Adrenal gland (tissue), 12 donors: ENCODE results near the gene KRTAP3-2. TPM values are rescaled to one million over a fixed set of nuclear protein-coding genes. Genes with fewer than 3 reads are reported as not detected.

Source experiments
- DNase-seq, 7 donors: peaks; one replicate each; pipeline ENCODE4 v3.0.0-alpha.2; 2019 to 2020
- H3K27ac ChIP-seq, 5 donors: fragments of 200-600 bp; sonication (generic) in 4 of 5; 1 replicate in 3 of 5; 2 replicates in 2 of 5; pipeline versions ENCODE4 v1.5.1 to v1.8.0; 2016 to 2020; ENCODE audit warnings: mild to moderate bottlenecking in 1 of 5
- H3K27me3 ChIP-seq: fragments of 200-600 bp; 2 replicates; pipeline ENCODE4 v1.8.0; 2021
- H3K36me3 ChIP-seq, 2 donors: fragments of 200-600 bp; replicated peaks in 1 of 2; 1 replicate in 1 of 2; 2 replicates in 1 of 2; pipeline versions ENCODE4 v1.5.1 to v1.8.0; 2018 to 2022
- H3K4me1 ChIP-seq, 2 donors: fragments of 200-600 bp; replicated peaks in 1 of 2; 1 replicate in 1 of 2; 2 replicates in 1 of 2; pipeline versions ENCODE4 v1.5.1 to v1.8.0; 2018 to 2021
- H3K4me3 ChIP-seq, 4 donors: fragments of 200-600 bp; sonication (generic) in 3 of 4; one replicate each; pipeline ENCODE4 v1.5.1; 2016 to 2018
- H3K9me3 ChIP-seq, 3 donors: fragments of 200-600 bp; sonication (generic) in 1 of 3; replicated peaks in 1 of 3; 1 replicate in 2 of 3; 2 replicates in 1 of 3; pipeline versions ENCODE4 v1.5.1 to v1.8.0; 2016 to 2021
- POLR2A ChIP-seq, 2 donors: fragments of 450-650 bp; IDR thresholded peaks; one replicate each; pipeline ENCODE4 v1.6.1; 2017; ENCODE audit warnings: antibody characterized with exemption in 2 of 2, mild to moderate bottlenecking in 2 of 2, moderate library complexity in 1 of 2
- WGBS, 4 donors: extraction: QIAGEN DNeasy Blood & Tissue Kit in 2 of 4; methylation state at CpG; one replicate each; pipeline versions ENCODE4 v1.1.5 to v1.1.7; 2013 to 2017; 5-methylcytosine and 5-hydroxymethylcytosine counted together
- intact Hi-C, 2 donors: fragments of 100-400 bp; cut with DNase I; formaldehyde crosslinking; loops; one replicate each; pipeline versions ENCODE4 v1.14.1 to v1.15.0; 2022 to 2023
- polyA plus RNA-seq, 3 donors: library from polyadenylated mRNA; stranded (reverse); fragments of 200-250 nt in 2 of 3; fragments of 350-450 nt in 1 of 3; fragmentation: Illumina TruSeq in 1 of 3; extraction: RNeasy Lipid Tissue Mini Kit (QIAGEN cat#74804) in 1 of 3; gene quantifications; one replicate each; pipeline ENCODE4 v1.2.3, GENCODE V29; 2013 to 2014
- total RNA-seq, 9 donors: library from RNA; depleted of rRNA in 4 of 9; stranded (reverse); fragments of >200 nt in 4 of 9; fragments of 120-200 nt in 1 of 9; fragmentation: NEBNext Ultra II Directional in 1 of 9; extraction: Animal tissue kit (Norgen Biotek cat#: 25700) in 1 of 9; gene quantifications; one replicate each; pipeline versions ENCODE4 v1.1.0 to v1.2.4, GENCODE V29; 2013 to 2023
- TF ChIP-seq, protein P1 (sequence below), 6 experiments: fragments of 450-650 bp in 4 of 6; fragments of 200-600 bp in 2 of 6; sonication (generic) in 1 of 6; IDR thresholded peaks; 1 replicate in 5 of 6; 2 replicates in 1 of 6; pipeline versions ENCODE4 v1.5.1 to v1.8.0; 2016 to 2021; ENCODE audit warnings: antibody characterized with exemption in 6 of 6, mild to moderate bottlenecking in 2 of 6, moderate library complexity in 1 of 6
- donor health status: healthy with polysubstance abuse.
- donor health status: Bipolar disorder and iron deficiency.
- donor health status: DM: yes; HTN: yes; CAD: no.
- donor health status: DM: no; HTN: no; CAD: no.
- donor health status: DM: no; HTN: no; CAD: no.
- donor health status: DM: yes; HTN: yes; CAD: no.

Gene KRTAP3-2
- total and polyA plus RNA-seq, 12 donors: not detected

DNA sequence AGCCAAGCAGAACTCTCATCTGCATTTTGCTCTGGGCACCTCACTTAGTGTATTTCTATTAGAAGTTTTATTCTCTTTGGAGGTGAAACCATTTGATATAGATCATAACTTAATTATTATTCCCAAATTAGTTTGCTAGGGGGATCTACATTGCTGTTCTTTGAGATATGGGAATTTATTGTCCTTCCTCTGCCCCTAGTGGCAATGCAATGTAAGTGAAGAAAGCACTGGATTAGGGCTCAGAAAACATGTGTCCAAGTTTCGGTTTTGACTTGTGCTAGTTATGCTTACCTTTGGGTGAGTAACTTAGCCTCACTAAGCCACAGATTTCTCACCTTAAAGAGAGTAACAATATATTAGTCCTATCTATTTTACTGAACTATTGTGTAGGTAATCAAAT, 35.9 kb downstream of the KRTAP3-2 start:
- Histone ChIP-seq H3K27me3 (no peaks in the 10 kb centered on the region), H3K36me3 (no peaks in the 10 kb centered on the region), H3K4me3 (no peak overlapping the region), H3K9me3 (no peaks in the 10 kb centered on the region), H3K4me1 (no peaks in the 10 kb centered on the region), H3K27ac (no peak overlapping the region)
- WGBS, 4 donors: 32 to 57% (median 40%) methylated on average over 1 of the region's 1 CpG
- intact Hi-C loops: no loop called here
- peak in 1 of 7 donors; percentile 10 for DNase-seq
- no peak for TF ChIP-seq POLR2A (IDR thresholded peaks at IDR 0.05)
- TF ChIP-seq, protein P1, sequence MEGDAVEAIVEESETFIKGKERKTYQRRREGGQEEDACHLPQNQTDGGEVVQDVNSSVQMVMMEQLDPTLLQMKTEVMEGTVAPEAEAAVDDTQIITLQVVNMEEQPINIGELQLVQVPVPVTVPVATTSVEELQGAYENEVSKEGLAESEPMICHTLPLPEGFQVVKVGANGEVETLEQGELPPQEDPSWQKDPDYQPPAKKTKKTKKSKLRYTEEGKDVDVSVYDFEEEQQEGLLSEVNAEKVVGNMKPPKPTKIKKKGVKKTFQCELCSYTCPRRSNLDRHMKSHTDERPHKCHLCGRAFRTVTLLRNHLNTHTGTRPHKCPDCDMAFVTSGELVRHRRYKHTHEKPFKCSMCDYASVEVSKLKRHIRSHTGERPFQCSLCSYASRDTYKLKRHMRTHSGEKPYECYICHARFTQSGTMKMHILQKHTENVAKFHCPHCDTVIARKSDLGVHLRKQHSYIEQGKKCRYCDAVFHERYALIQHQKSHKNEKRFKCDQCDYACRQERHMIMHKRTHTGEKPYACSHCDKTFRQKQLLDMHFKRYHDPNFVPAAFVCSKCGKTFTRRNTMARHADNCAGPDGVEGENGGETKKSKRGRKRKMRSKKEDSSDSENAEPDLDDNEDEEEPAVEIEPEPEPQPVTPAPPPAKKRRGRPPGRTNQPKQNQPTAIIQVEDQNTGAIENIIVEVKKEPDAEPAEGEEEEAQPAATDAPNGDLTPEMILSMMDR (IDR thresholded peaks at IDR 0.05): peak; percentile 38 to 66 (median 50)

GRCh38 chr17:40962059-40962561, 37.6 kb downstream of the KRTAP3-2 start:
- Histone ChIP-seq H3K27ac (no peak overlapping the region), H3K9me3 (no peaks in the 10 kb centered on the region), H3K27me3 (no peaks in the 10 kb centered on the region), H3K4me1 (no peaks in the 10 kb centered on the region), H3K36me3 (no peaks in the 10 kb centered on the region), H3K4me3 (no peak overlapping the region)
- intact Hi-C loops: no loop called here
- no peak for DNase-seq
- WGBS, 4 donors: 90 to 97% (median 91%) methylated on average over 4 of the region's 4 CpGs
- TF ChIP-seq, protein P1 (IDR thresholded peaks at IDR 0.05): no peak
- no peak for TF ChIP-seq POLR2A (IDR thresholded peaks at IDR 0.05)

DNA sequence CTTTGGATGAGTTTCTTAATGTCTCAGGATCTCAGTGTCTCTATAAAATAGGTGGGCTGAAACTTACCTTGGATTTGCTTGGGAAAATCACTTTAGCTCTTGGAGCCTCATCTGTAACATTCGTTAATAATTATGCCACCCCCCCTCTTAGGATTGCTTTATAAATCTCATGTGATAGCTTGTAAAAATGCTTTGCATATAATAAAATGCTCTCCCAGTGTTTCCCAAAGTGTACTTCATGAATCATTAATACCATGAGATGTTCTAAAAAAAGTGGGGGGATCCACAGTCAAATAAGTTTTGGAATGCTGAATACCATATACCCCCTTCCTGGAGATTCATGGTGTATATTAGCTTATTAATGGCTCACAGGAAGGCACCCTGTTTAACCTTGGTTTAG, 38.1 kb downstream of the KRTAP3-2 start:
- Histone ChIP-seq H3K9me3 (no peaks in the 10 kb centered on the region), H3K27me3 (no peaks in the 10 kb centered on the region), H3K4me1 (no peaks in the 10 kb centered on the region), H3K4me3 (no peak overlapping the region), H3K27ac (no peak overlapping the region), H3K36me3 (no peaks in the 10 kb centered on the region)
- 72 to 93% (median 82%) methylated on average over 1 of the region's 1 CpG for WGBS, 4 donors
- DNase-seq: no peak
- TF ChIP-seq, protein P1 (IDR thresholded peaks at IDR 0.05): no peak
- TF ChIP-seq POLR2A (IDR thresholded peaks at IDR 0.05): no peak
- intact Hi-C loops: no loop called here

DNA sequence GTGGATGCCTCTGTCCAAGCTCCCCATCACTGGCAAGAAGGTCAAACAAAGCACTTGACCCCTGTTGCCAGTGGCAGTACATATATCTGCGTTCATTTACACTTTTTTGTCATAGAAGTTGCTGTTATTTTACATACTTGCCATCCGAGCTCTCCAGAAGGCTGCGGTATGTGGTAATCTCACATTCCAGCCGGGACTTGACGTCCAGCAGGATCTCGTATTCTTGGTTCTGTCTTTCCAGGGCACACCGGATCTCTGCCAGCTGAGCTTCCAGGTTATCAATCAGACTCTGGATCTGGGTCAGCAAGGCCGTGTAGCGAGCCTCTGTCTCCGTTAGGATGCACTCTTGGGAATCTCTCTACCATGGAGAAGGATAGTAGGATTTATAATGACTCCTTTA, 39.6 kb downstream of the KRTAP3-2 start:
- no peak for TF ChIP-seq POLR2A (IDR thresholded peaks at IDR 0.05)
- TF ChIP-seq, protein P1 (IDR thresholded peaks at IDR 0.05): no peak
- no peaks in the 10 kb centered on the region for H3K27me3 ChIP-seq
- no peaks in the 10 kb centered on the region for H3K4me1 ChIP-seq
- H3K4me3 ChIP-seq: no peak overlapping the region
- intact Hi-C loops: no loop called here
- peak in 3 of 7 donors; percentile 15 to 54 (median 22) for DNase-seq
- no peak overlapping the region for H3K27ac ChIP-seq
- H3K36me3 ChIP-seq: no peaks in the 10 kb centered on the region
- 72 to 76% (median 74%) methylated on average over 10 of the region's 10 CpGs for WGBS, 4 donors
- H3K9me3 ChIP-seq: no peaks in the 10 kb centered on the region
